Upper lobe of left lung (tissue), 6 donors: ENCODE data around the gene GRPEL1. TPM values are rescaled to one million over a fixed set of nuclear protein-coding genes. Genes with fewer than 3 reads are reported as not detected.
A peak's percentile ranks its signal among the peaks of the same experiment; 100 is the strongest.

ENCODE experiments used
- ATAC-seq, 2 donors: fragments of 200-7000 bp; cut with Tn5 transposase; one replicate each; pipeline ENCODE4 v1.9.1; 2022; ENCODE audit warnings: mild to moderate bottlenecking in 2 of 2, moderate library complexity in 2 of 2; ENCODE audit not compliant: low FRiP score in 2 of 2
- DNase-seq, 2 donors: peaks; one replicate each; pipeline ENCODE4 v3.0.0-alpha.2; 2019 to 2020
- H3K27ac ChIP-seq, 4 donors: fragments of 200-600 bp; sonication (generic); one replicate each; pipeline ENCODE4 v1.5.1; 2016 to 2019
- H3K27me3 ChIP-seq, 4 donors: fragments of 200-600 bp; sonication (generic); one replicate each; pipeline ENCODE4 v1.5.1; 2017 to 2019
- H3K36me3 ChIP-seq, 4 donors: fragments of 200-600 bp; sonication (generic); one replicate each; pipeline ENCODE4 v1.5.1; 2016 to 2019
- H3K4me1 ChIP-seq, 4 donors: fragments of 200-600 bp; sonication (generic); one replicate each; pipeline ENCODE4 v1.5.1; 2018 to 2019
- H3K4me3 ChIP-seq, 4 donors: fragments of 200-600 bp; sonication (generic); one replicate each; pipeline ENCODE4 v1.5.1; 2017 to 2019; ENCODE audit warnings: mild to moderate bottlenecking in 2 of 4, moderate library complexity in 1 of 4
- H3K9me3 ChIP-seq, 4 donors: fragments of 200-600 bp; sonication (generic); one replicate each; pipeline ENCODE4 v1.5.1; 2018 to 2019
- EP300 ChIP-seq, 4 donors: sonication (generic); formaldehyde crosslinking; IDR thresholded peaks; one replicate each; pipeline ENCODE4 v1.5.1; 2017; ENCODE audit warnings: antibody characterized with exemption in 4 of 4, control low read depth in 2 of 4
- POLR2A ChIP-seq, 4 donors: fragments of 450-650 bp; IDR thresholded peaks; one replicate each; pipeline ENCODE4 v1.5.1; 2016 to 2017; ENCODE audit warnings: antibody characterized with exemption in 4 of 4, mild to moderate bottlenecking in 2 of 4
- POLR2AphosphoS5 ChIP-seq, 2 donors: sonication (generic); formaldehyde crosslinking; IDR thresholded peaks; one replicate each; pipeline ENCODE4 v1.5.1; 2017; ENCODE audit warnings: antibody characterized with exemption in 2 of 2
- WGBS, 2 donors: methylation state at CpG; one replicate each; pipeline ENCODE4 v1.1.5; 2017 to 2018; 5-methylcytosine and 5-hydroxymethylcytosine counted together
- total RNA-seq, 6 donors: library from RNA; depleted of rRNA in 4 of 6; stranded (reverse); fragments of >200 nt in 4 of 6; gene quantifications; one replicate each; pipeline versions ENCODE4 v1.1.0 to v1.2.1, GENCODE V29; 2016 to 2021
- TF ChIP-seq, protein P1 (sequence below), 6 experiments: fragments of 450-650 bp in 4 of 6; fragments of 200-600 bp in 2 of 6; sonication (generic) in 2 of 6; IDR thresholded peaks; one replicate each; pipeline ENCODE4 v1.5.1; 2016 to 2019; ENCODE audit warnings: antibody characterized with exemption in 6 of 6
- donor health status: DM: no; HTN: no; CAD: no; lungs with moderate emphysema.
- donor health status: DM: no; HTN: yes; CAD: no; lungs with severe emphysema.

GRPEL1 gene
- total RNA-seq, 6 donors from 2014 or later: 9.4 to 29.0 (median 24.2) TPM

GRCh38 chr4:7107166-7107905 lies 39.5 kb upstream of the GRPEL1 start:
- no peaks in the 10 kb centered on the region for H3K36me3 ChIP-seq
- no peaks in the 10 kb centered on the region for H3K27me3 ChIP-seq
- TF ChIP-seq POLR2A (IDR thresholded peaks at IDR 0.05) (no peak), POLR2AphosphoS5 (IDR thresholded peaks at IDR 0.05) (no peak), EP300 (IDR thresholded peaks at IDR 0.05) (no peak)
- TF ChIP-seq, protein P1, sequence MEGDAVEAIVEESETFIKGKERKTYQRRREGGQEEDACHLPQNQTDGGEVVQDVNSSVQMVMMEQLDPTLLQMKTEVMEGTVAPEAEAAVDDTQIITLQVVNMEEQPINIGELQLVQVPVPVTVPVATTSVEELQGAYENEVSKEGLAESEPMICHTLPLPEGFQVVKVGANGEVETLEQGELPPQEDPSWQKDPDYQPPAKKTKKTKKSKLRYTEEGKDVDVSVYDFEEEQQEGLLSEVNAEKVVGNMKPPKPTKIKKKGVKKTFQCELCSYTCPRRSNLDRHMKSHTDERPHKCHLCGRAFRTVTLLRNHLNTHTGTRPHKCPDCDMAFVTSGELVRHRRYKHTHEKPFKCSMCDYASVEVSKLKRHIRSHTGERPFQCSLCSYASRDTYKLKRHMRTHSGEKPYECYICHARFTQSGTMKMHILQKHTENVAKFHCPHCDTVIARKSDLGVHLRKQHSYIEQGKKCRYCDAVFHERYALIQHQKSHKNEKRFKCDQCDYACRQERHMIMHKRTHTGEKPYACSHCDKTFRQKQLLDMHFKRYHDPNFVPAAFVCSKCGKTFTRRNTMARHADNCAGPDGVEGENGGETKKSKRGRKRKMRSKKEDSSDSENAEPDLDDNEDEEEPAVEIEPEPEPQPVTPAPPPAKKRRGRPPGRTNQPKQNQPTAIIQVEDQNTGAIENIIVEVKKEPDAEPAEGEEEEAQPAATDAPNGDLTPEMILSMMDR (IDR thresholded peaks at IDR 0.05): no peak
- H3K27ac ChIP-seq: no peak overlapping the region
- ATAC-seq (no peak), DNase-seq (peak in 1 of 2 donors; percentile 24)
- H3K9me3 ChIP-seq: no peaks in the 10 kb centered on the region
- WGBS, 2 donors: 86 to 95% methylated on average over 7 to 11 of the region's 11 CpGs
- H3K4me3 ChIP-seq: no peak overlapping the region
- peaks cover 8 to 15% (median 14%) of the 10 kb centered on the region in 4 donors for H3K4me1 ChIP-seq

- WGBS, 2 donors: 66 to 72% methylated on average over 14 to 15 of the region's 15 CpGs
- H3K36me3 ChIP-seq: no peaks in the 10 kb centered on the region
- no peaks in the 10 kb centered on the region for H3K9me3 ChIP-seq
- ATAC-seq (no peak), DNase-seq (peak in 1 of 2 donors; percentile 38)
- no peaks in the 10 kb centered on the region for H3K27me3 ChIP-seq
- peaks cover 15 to 24% (median 22%) of the 10 kb centered on the region in 4 donors for H3K4me1 ChIP-seq
- TF ChIP-seq POLR2AphosphoS5 (IDR thresholded peaks at IDR 0.05) (no peak), EP300 (IDR thresholded peaks at IDR 0.05) (no peak), POLR2A (IDR thresholded peaks at IDR 0.05) (no peak)
- TF ChIP-seq, protein P1 (IDR thresholded peaks at IDR 0.05): no peak
- no peak overlapping the region for H3K27ac ChIP-seq
- no peak overlapping the region for H3K4me3 ChIP-seq
Measured at GRCh38 chr4:7105276-7105675, 37.4 kb upstream of the GRPEL1 start.

DNA sequence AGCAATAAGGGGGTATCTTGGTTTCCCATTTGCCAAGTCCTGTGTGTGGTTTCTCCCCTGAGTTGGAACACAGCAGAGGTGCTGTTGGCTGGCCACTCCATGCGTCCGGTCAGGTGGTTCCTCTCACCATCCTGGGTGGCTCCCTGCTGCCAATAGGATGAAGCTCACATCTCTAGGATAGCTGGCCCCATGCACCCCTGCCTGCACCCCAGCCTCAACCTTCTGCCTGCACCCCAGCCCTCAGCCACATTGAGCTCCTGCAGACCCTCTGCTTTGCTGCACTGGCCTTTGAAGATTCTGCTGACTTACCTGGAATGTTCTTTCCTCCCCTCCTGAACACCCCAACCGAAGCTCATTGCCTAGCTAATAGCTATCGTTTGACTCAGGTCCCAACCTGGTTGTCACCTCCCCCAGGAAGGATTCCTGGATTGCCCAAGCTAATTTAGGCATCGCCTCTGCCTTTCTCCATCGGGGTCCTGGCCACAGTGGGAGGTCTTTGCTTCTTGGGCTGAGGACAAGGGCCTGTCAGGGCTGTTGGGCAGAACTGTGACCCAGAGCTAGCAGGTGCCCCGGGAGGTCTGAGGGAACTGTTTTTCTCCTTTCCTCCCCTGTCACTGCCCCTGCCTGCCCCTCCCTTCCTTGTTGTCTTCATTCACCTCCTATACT lies 36.6 kb upstream of the GRPEL1 start:
- Histone ChIP-seq H3K9me3 (no peaks in the 10 kb centered on the region), H3K27ac (peak overlapping the region in 2 of 4 donors; percentile 82 to 89), H3K4me1 (peaks cover 15 to 24% (median 22%) of the 10 kb centered on the region in 4 donors), H3K4me3 (no peak overlapping the region), H3K36me3 (no peaks in the 10 kb centered on the region), H3K27me3 (no peaks in the 10 kb centered on the region)
- WGBS, 2 donors: 89% methylated on average over 7 of the region's 7 CpGs
- no peak for DNase-seq
- TF ChIP-seq POLR2A (IDR thresholded peaks at IDR 0.05): no peak
- no peak for TF ChIP-seq EP300 (IDR thresholded peaks at IDR 0.05)
- TF ChIP-seq, protein P1 (IDR thresholded peaks at IDR 0.05): no peak
- no peak for TF ChIP-seq POLR2AphosphoS5 (IDR thresholded peaks at IDR 0.05)
- ATAC-seq: no peak

GRCh38 chr4:7103607-7104365 lies 35.9 kb upstream of the GRPEL1 start:
- H3K27ac ChIP-seq: peak overlapping the region; percentile 70 to 89 (median 78)
- 28 to 49% methylated on average over 11 to 20 of the region's 21 CpGs for WGBS, 2 donors
- TF ChIP-seq EP300 (IDR thresholded peaks at IDR 0.05) (no peak), POLR2A (IDR thresholded peaks at IDR 0.05) (no peak), POLR2AphosphoS5 (IDR thresholded peaks at IDR 0.05) (no peak)
- TF ChIP-seq, protein P1 (IDR thresholded peaks at IDR 0.05): no peak

More at GRCh38 chr4:7103607-7104365, 35.9 kb upstream of the GRPEL1 start:
- H3K4me3 ChIP-seq: peak overlapping the region in 3 of 4 donors; percentile 53 to 66 (median 66)
- peaks cover 15 to 24% (median 22%) of the 10 kb centered on the region in 4 donors for H3K4me1 ChIP-seq
- no peaks in the 10 kb centered on the region for H3K9me3 ChIP-seq
- no peaks in the 10 kb centered on the region for H3K27me3 ChIP-seq
- peak in 1 of 2 donors; percentile 49 for ATAC-seq
- peak; percentile 52 to 78 for DNase-seq
- H3K36me3 ChIP-seq: no peaks in the 10 kb centered on the region
